Esophagus muscularis mucosa (tissue), 4 donors: ENCODE data around the gene KNG1. TPM values are rescaled to one million over a fixed set of nuclear protein-coding genes. Genes with fewer than 3 reads are reported as not detected.
"Not testable (repeated sequence)": the region's sequence is repeated elsewhere in the genome, so short reads cannot be mapped to it uniquely, and the experiment has no call there.

Experiments used
- DNase-seq: peaks from one replicate; pipeline ENCODE4 v3.0.0-alpha.2; 2017; ENCODE audit errors: extremely low spot score
- H3K27ac ChIP-seq, 4 donors: fragments of 200-600 bp; sonication (generic); replicated peaks in 1 of 4; 1 replicate in 3 of 4; 2 replicates in 1 of 4; pipeline ENCODE4 v1.5.1; 2016 to 2019; ENCODE audit warnings: mild to moderate bottlenecking in 1 of 4
- H3K27me3 ChIP-seq, 4 donors: fragments of 200-600 bp; sonication (generic); one replicate each; pipeline versions ENCODE4 v1.5.1 to v1.6.0; 2016 to 2019
- H3K36me3 ChIP-seq, 4 donors: fragments of 200-600 bp; sonication (generic); one replicate each; pipeline ENCODE4 v1.5.1; 2016 to 2019
- H3K4me1 ChIP-seq, 4 donors: fragments of 200-600 bp; sonication (generic); one replicate each; pipeline ENCODE4 v1.5.1; 2016 to 2019
- H3K4me3 ChIP-seq, 4 donors: fragments of 200-600 bp; sonication (generic); 1 replicate in 2 of 4; 2 replicates in 2 of 4; pipeline ENCODE4 v1.5.1; 2016 to 2019; ENCODE audit warnings: mild to moderate bottlenecking in 4 of 4, moderate library complexity in 1 of 4
- H3K9me3 ChIP-seq, 4 donors: fragments of 200-600 bp; sonication (generic); 1 replicate in 3 of 4; 2 replicates in 1 of 4; pipeline ENCODE4 v1.5.1; 2016 to 2019
- EP300 ChIP-seq: sonication (generic); formaldehyde crosslinking; IDR thresholded peaks from one replicate; pipeline ENCODE4 v1.6.1; 2017; ENCODE audit warnings: antibody characterized with exemption
- POLR2A ChIP-seq: fragments of 450-650 bp; IDR thresholded peaks from one replicate; pipeline ENCODE4 v1.6.1; 2017; ENCODE audit warnings: antibody characterized with exemption, moderate library complexity, mild to moderate bottlenecking, low read depth
- POLR2AphosphoS5 ChIP-seq, 2 donors: sonication (generic); formaldehyde crosslinking; IDR thresholded peaks; one replicate each; pipeline ENCODE4 v1.6.1; 2017; ENCODE audit warnings: antibody characterized with exemption in 2 of 2
- WGBS: methylation state at CpG from one replicate; pipeline ENCODE4 v1.1.5; 2018; 5-methylcytosine and 5-hydroxymethylcytosine counted together
- intact Hi-C: fragments of 100-400 bp; cut with DNase I; formaldehyde crosslinking; loops from one replicate; pipeline ENCODE4 v1.15.1; 2023
- total RNA-seq, 4 donors: library from RNA; depleted of rRNA; stranded (reverse); fragments of >200 nt; gene quantifications; one replicate each; pipeline versions ENCODE4 v1.1.0 to v1.2.1, GENCODE V29; 2016
- TF ChIP-seq, protein P1 (sequence below), 3 experiments: fragments of 200-600 bp in 2 of 3; fragments of 450-650 bp in 1 of 3; sonication (generic) in 2 of 3; IDR thresholded peaks; one replicate each; pipeline ENCODE4 v1.5.1; 2017 to 2019; ENCODE audit warnings: antibody characterized with exemption in 3 of 3, mild to moderate bottlenecking in 2 of 3, moderate library complexity in 1 of 3

Gene KNG1
- total RNA-seq, 4 donors from 2014 or later, result not detected

DNA sequence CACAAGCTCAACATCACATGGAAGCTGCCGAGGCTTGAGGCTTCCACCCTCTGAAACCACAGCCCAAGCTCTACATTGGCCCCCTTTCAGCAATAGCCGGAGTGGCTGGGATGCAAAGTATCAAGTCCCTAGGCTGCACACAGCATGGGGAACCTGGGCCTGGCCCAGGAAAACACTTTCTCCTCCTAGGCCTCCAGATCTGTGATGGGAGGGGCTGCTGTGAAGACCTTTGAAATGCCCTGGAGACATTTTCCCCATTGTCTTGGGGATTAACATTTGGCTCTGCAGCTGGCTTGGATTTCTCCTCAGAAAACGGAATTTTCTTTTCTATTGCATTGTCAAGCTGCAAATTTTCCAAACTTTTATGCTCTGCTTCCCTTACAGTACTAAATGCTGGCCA lies 33.2 kb upstream of the KNG1 start:
- Histone ChIP-seq H3K4me3 (no peak overlapping the region), H3K27me3 (peaks cover 0 to 32% (median 0%) of the 10 kb centered on the region in 4 donors), H3K9me3 (no peaks in the 10 kb centered on the region), H3K4me1 (no peaks in the 10 kb centered on the region), H3K27ac (no peak overlapping the region), H3K36me3 (no peaks in the 10 kb centered on the region)
- whole genome bisulfite sequencing, result 82% methylated on average over 3 of the region's 3 CpGs
- no peak for DNase-seq
- no peak for TF ChIP-seq POLR2AphosphoS5 (IDR thresholded peaks at IDR 0.05)
- TF ChIP-seq, protein P1, sequence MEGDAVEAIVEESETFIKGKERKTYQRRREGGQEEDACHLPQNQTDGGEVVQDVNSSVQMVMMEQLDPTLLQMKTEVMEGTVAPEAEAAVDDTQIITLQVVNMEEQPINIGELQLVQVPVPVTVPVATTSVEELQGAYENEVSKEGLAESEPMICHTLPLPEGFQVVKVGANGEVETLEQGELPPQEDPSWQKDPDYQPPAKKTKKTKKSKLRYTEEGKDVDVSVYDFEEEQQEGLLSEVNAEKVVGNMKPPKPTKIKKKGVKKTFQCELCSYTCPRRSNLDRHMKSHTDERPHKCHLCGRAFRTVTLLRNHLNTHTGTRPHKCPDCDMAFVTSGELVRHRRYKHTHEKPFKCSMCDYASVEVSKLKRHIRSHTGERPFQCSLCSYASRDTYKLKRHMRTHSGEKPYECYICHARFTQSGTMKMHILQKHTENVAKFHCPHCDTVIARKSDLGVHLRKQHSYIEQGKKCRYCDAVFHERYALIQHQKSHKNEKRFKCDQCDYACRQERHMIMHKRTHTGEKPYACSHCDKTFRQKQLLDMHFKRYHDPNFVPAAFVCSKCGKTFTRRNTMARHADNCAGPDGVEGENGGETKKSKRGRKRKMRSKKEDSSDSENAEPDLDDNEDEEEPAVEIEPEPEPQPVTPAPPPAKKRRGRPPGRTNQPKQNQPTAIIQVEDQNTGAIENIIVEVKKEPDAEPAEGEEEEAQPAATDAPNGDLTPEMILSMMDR (IDR thresholded peaks at IDR 0.05), result no peak
- TF ChIP-seq EP300, result no peak
- no peak for TF ChIP-seq POLR2A
- intact Hi-C loops, result no loop called here

DNA sequence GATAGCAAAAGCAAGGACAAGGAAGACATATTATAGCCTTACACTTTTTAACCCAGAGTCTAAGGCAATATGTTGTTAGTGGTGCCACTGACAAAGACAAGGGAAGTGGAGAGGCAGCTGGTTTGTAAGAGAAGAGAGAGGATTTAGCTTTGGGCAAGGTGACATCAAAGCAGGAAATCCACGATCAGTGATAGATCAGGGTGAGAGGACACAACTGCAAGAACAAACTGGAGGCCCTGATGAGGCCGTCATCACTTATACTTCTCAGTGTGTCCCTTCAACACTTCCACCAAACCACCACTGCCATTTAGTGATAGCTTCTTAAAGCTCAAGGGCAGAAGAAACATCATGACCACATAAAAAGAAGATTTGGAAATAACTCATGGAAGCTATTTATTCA lies 30.7 kb upstream of the KNG1 start:
- H3K4me1 ChIP-seq, H3K4me3 ChIP-seq, intact Hi-C loops, DNase-seq, H3K27ac ChIP-seq, H3K36me3 ChIP-seq, H3K9me3 ChIP-seq: not testable (repeated sequence)
- H3K27me3 ChIP-seq, result peaks cover 0 to 32% (median 0%) of the 10 kb centered on the region in 4 donors
- 50% methylated on average over 2 of the region's 2 CpGs for WGBS

DNA sequence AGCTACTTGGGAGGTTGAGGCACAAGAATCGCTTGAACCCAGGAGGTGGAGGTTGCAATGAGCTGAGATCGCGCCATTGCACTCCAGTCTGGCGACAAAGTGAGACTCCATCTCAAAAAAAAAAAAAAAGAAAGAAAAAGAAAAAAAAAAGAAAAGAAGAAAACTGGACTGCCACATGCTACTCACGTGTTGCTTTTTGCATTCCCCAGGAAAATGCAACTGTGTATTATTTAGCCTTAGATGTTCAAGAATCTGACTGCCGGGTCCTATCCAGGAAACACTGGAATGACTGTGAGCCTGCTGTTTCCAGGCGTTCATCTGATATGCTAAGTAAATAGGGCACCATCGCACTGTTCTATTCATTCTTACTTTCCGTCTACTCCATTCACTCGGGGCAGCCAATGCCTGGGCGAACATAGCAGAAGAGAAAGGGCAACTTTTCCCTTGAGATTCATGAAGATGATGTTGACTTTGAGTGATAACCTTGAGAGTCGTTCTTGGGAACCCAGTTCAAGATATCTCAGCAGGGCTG lies 30.0 kb upstream of the KNG1 start:
- Histone ChIP-seq H3K4me3 (no peak overlapping the region), H3K27ac (no peak overlapping the region), H3K4me1 (no peaks in the 10 kb centered on the region), H3K36me3 (no peaks in the 10 kb centered on the region), H3K9me3 (no peaks in the 10 kb centered on the region), H3K27me3 (peaks cover 0 to 32% (median 0%) of the 10 kb centered on the region in 4 donors)
- DNase-seq, result no peak
- WGBS, result 86% methylated on average over 12 of the region's 12 CpGs
- TF ChIP-seq POLR2A (no peak), EP300 (no peak), POLR2AphosphoS5 (IDR thresholded peaks at IDR 0.05) (no peak)
- TF ChIP-seq, protein P1 (IDR thresholded peaks at IDR 0.05), result no peak
- intact Hi-C loops, result no loop called here

DNA sequence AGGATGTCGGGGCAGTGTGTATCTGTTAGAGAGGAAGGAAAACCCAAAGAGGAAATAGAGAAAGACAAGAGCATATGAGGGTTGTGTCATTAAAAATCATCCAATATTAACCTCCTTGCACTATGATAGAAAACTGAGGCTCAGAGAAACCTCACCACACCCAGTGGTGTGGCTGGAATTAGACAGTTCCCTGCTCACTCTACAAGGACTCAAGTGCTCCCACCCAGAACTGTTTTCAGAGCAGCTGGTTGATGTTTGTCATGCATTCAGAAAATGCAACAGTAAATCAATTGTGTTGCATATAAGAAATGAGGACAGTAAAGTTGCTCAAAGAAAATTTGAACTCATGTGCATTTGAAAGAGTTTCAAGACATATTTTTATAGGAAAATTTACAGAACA lies 26.9 kb upstream of the KNG1 start:
- H3K36me3 ChIP-seq, DNase-seq, H3K4me1 ChIP-seq, H3K27ac ChIP-seq, intact Hi-C loops, H3K4me3 ChIP-seq, H3K9me3 ChIP-seq: not testable (repeated sequence)
- 95% methylated on average over 1 of the region's 1 CpG for WGBS
- H3K27me3 ChIP-seq, result peaks cover 0 to 10% (median 0%) of the 10 kb centered on the region in 4 donors

DNA sequence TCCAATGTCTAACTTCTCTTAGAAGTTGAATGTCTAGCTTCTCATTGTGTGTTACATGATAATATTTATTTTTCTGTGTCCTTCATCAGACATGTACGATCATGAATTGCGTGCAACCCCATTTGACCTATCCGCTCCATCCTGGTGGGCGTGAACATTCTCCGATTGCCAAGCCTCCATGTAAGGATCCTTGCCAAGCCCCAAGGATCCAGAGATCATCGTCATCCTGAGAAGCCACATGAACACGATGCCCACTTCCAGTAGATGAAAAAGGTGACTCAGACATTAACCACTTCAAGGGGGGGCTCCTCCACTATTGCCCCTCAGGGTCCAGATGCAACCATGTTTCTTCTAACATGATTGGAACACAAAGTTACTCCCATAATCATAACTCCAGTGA lies 25.5 kb upstream of the KNG1 start:
- no peaks in the 10 kb centered on the region for H3K36me3 ChIP-seq
- H3K4me3 ChIP-seq, result no peak overlapping the region
- no peaks in the 10 kb centered on the region for H3K9me3 ChIP-seq
- no peak overlapping the region for H3K27ac ChIP-seq
- DNase-seq, result no peak
- TF ChIP-seq, protein P1 (IDR thresholded peaks at IDR 0.05), result no peak
- no peak for TF ChIP-seq POLR2AphosphoS5 (IDR thresholded peaks at IDR 0.05)
- no peak for TF ChIP-seq EP300
- TF ChIP-seq POLR2A, result no peak
- intact Hi-C loops, result no loop called here
- no peaks in the 10 kb centered on the region for H3K4me1 ChIP-seq
- 92% methylated on average over 7 of the region's 7 CpGs for WGBS
- H3K27me3 ChIP-seq, result no peaks in the 10 kb centered on the region

DNA sequence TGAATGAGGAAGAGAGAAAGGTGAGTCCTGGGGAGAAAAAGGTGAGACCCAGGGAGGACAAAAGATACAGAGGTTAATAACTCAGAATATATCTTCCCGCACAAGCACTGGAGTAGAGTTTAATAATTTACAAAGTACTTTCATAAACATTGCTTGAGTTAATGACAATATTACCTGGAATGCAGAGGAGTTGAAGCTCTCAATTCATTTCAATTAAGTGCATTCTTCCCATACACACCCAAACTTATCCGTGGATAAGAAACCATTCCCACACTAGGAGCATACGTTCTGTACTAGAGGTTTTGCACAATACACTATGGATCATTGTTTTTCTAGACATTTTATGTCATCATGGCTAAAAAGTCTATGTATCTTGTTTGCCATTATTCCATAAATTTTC lies 23.3 kb upstream of the KNG1 start:
- intact Hi-C loops, result no loop called here
- Histone ChIP-seq H3K36me3 (no peaks in the 10 kb centered on the region), H3K27me3 (no peaks in the 10 kb centered on the region), H3K27ac (no peak overlapping the region), H3K4me1 (no peaks in the 10 kb centered on the region), H3K4me3 (no peak overlapping the region), H3K9me3 (no peaks in the 10 kb centered on the region)
- 87% methylated on average over 3 of the region's 3 CpGs for WGBS
- no peak for DNase-seq
- TF ChIP-seq, protein P1 (IDR thresholded peaks at IDR 0.05), result no peak
- TF ChIP-seq EP300 (no peak), POLR2AphosphoS5 (IDR thresholded peaks at IDR 0.05) (no peak), POLR2A (no peak)
